Right ventricle myocardium superior (tissue), 1 donor: ENCODE measurements around the gene SPAG4. TPM values are rescaled to one million over a fixed set of nuclear protein-coding genes. Genes with fewer than 3 reads are reported as not detected.

Source experiments
- ATAC-seq: fragments of 200-7000 bp; cut with Tn5 transposase; one replicate; pipeline ENCODE4 v1.9.1; 2020; ENCODE audit warnings: mild to moderate bottlenecking; ENCODE audit not compliant: poor library complexity
- DNase-seq: peaks from one replicate; pipeline ENCODE4 v3.0.0-alpha.2; 2020
- intact Hi-C: fragments of 100-400 bp; cut with DNase I; formaldehyde crosslinking; loops from one replicate; pipeline ENCODE4 v1.11.2; 2022
- total RNA-seq: library from RNA; stranded (reverse); fragmentation: NEBNext Ultra II Directional; extraction: Animal tissue kit (Norgen Biotek cat#: 25700); gene quantifications from one replicate; pipeline ENCODE4 v1.2.1, GENCODE V29; 2021
- donor health status: DM: no; HTN: yes; CAD: no; lungs with severe emphysema.

The SPAG4 gene
- total RNA-seq, 1 donor from 2014 or later = 2.3 TPM

DNA sequence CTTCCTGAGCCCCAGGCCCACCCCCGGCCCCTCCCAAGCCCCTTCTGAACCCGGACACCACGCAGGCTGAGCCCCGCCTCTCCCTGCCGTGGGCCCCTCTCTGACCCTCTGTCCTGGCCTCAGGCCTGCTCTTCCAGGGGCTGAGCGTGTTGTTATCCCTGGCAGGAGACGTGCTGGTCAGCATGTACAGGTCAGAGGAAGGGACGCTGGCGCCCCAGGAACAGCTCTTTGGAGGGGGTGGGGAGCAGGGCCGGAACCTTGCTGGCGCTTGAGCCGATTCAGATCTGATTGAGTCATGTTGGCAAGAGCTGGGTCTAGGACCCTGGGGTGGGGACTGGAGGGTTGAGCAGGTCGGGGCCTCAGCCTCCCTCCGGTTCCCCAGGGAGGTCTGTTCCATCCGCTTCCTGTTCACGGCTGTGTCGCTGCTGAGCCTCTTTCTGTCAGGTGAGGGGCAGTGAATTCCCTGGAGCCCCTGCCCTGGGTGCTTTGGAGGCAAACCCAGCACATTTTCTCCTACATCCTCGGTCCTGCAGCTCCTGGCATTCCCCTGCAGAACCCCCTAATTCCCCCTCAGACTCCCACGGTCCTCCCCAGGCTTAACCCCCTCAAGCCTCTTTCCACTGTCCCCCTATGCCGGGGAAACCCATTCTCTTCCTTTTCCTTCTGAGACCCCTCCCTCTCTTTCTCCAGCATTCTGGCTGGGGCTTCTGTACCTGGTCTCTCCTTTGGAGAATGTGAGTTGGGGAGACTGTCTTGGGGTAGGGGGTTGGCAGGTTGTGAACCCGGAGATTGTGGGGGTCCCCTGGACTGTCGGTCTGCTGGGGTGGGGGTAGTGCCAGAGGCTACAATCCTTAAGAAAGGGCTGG is 2.0 kb downstream of the SPAG4 start:
- intact Hi-C loops = loop anchor here (5.0 kb wide), 1 partner anchor 45 kb away; the partner anchor contains the start of genes CPNE1 and RBM12
- DNase-seq (peak; percentile 60), ATAC-seq (peak; percentile 12)

DNA sequence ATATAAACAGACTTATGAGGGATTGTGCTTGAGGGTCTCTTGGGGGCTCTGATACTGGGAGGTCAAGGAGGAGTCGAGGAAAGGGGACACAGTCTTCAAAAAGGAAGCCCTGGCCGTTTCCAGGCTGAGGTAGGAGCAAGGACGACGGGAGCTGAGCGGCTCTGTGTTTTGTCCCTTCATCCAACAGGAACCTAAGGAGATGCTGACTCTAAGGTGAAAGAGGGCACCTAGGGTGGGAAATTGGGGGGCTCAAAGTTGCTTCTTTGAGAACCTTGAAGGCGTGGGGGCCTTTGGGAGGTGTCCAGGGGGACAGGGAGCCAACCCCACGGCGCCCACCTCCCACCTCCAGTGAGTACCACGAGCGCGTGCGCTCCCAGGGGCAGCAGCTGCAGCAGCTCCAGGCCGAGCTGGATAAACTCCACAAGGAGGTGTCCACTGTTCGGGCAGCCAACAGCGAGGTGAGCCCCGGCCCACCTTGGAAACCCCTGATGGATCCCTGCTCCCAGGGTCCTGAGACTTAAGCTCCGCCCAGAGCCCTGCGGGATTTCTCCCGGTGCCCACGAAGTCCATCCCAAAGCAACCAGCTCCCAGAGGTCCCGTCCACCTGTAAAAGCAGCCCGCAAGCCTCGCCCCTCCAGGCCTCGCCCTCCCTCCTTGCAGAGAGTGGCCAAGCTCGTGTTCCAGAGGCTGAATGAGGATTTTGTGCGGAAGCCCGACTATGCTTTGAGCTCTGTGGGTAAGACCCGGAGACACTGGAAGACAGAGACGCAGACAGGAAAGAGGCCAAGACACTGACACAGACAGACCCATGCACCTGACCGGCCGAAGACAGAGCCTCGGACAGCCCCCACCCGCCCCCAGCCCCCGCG is 2.9 kb downstream of the SPAG4 start:
- intact Hi-C loops = loop anchor here (5.0 kb wide), 1 partner anchor 44 kb away; the partner anchor contains the start of genes CPNE1 and RBM12
- no peak for ATAC-seq
- DNase-seq = no peak

DNA sequence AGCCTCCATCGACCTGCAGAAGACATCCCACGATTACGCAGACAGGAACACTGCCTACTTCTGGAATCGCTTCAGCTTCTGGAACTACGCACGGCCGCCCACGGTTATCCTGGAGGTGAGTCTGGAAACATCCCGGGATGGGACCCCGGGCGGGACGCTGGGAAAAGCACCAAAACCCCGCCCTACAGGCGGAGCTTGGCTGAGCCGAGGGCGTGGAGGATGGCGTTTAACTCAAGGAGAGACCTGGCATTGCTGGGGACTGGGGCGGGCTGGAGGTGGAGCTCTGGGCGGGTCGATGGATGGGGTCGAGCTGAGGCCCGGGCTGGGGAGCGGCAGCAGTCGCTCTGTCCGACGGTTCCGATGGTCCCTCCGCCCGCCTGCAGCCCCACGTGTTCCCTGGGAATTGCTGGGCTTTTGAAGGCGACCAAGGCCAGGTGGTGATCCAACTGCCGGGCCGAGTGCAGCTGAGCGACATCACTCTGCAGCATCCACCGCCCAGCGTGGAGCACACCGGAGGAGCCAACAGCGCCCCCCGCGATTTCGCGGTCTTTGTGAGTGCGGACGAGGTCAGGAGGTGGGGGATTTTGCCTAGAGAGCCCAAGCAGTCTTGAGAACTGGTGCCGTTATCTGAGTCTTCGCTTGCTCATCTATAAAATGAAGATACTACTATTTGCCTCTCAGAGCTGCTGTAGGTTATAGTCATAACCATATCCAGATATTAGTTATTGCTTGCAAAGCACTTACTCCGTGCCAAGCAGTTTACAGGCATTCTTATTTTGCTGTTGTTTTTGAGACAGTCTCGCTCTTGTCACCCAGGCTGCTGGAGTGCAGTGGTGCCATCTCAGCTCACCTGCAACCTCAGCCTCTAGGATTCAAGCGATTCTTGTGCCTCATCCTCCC is 3.8 kb downstream of the SPAG4 start:
- peak; percentile 88 for DNase-seq
- ATAC-seq = peak; percentile 48
- intact Hi-C loops = loop anchor here (5.0 kb wide), 1 partner anchor 43 kb away; the partner anchor contains the start of genes CPNE1 and RBM12

DNA sequence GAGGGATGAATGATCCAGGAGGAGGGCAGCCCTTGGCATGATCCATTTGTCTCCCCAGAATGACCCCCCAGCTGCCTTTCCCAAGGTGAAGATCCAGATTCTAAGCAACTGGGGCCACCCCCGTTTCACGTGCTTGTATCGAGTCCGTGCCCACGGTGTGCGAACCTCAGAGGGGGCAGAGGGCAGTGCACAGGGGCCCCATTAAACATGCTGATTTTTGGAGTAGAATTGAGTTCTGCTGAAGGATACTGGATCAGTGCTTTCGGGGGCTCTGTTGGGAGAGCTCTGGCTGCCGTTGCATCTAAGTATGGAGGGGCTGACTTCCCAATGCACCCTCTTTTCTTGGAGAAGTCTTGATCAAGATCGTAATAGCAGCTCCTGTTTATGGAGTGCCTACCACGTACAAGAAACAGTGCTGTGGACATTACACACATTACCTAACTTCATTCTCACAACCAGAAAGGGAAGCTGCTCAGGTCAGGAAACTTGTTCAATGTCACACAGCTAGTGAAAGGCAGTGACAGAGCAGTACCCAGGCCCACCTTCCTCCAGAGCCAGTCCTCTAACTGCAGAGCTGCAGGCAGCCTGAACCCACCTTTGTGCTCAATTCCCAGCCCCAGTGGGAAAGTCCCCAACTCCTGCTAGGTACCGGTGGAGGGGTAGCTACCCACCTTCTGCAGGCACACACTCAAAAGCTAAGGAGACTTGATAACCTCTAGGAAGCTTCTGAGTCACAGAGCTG is 5.4 kb downstream of the SPAG4 start:
- ATAC-seq = no peak
- intact Hi-C loops = no loop called here

DNA sequence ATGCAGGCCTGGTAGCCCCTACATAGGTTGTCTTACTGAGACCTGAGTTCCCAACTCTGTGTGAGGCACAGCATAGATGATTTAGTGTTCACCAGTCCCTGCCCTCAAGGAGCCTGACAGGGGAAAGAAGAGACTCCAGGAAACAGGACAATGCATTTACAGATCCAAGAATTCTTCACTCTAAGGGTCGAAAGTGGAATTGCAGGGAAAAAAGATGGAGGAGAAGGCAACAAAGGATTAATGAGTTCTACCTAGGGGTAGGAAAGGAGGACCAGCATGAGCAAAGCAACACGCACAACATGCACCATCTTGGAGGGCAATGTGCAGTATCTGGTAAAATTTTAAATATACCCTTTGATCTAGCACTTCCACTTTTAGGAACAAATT is 5.9 kb downstream of the SPAG4 start:
- no peak for ATAC-seq

More for the DNA sequence above, 5.4 kb downstream of the SPAG4 start:
- DNase-seq = no peak

DNA sequence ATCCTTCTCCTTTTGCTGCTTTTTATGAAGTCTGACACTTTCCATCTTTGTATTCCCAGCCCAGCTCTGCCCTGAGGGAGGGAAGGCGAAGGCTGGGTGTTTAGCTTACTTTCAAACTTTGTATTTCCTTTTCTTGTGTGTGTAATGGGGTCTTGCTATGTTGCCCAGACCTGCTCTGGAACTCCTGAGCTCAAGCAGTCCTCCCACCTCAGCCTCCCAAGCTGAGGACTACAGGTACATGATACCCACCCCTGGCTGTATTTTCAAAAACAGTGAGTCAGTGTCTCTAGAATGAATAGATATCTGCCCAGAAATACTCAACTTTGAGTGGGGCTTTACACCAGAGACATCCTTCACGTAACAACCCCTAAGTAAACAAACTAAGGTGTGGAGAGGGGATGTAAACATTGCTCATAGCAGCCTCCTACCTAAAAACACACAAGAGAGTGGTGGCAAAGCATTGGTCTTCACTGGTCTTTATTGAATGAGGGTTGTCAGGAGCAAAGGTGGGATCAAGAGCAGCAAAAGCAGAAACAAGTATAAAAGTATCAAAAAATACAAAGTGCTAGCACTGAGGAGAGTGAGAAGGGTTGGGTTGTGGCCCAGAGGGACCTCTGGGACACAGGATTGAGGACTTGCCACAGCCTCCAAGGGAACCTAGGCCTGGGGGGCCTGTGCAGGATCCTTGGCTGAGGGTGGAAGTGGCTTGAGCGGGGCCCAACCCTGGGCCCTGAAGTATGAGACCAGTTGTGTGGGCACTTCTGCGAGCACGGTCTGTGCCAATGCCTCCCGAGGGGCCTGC is 10.2 kb downstream of the SPAG4 start:
- ATAC-seq (no peak), DNase-seq (no peak)
- intact Hi-C loops = no loop called here

More for the DNA sequence above, 5.9 kb downstream of the SPAG4 start:
- intact Hi-C loops = no loop called here
- no peak for DNase-seq

DNA sequence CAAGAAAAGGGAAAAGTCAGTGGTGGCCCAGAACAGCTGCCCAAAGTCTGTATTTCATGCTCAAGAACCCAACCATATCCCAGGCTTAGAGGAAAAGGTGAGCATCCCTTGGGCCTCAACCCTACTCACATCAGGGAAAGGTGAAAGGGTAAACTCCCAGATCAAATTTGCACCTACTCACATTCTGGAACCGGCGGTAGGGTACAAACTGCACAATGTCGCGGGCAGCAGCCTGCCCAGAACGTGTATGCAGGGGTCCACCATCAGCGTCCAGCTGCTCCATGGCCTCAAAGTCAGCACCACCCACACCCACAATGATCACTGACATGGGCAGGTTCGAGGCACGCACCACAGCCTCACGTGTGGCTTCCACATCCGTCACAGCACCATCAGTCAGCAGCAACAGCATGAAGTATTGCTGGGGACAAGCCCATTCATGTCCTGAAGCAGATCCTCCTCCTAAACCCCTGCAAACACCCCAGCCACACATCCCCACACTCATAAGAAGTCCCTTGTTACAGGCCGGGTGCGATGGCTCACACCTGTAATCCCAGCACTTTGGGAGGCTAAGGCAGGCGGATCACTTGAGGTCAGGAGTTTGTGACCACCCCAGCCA is 10.9 kb downstream of the SPAG4 start:
- no peak for ATAC-seq
- intact Hi-C loops = no loop called here
- no peak for DNase-seq

DNA sequence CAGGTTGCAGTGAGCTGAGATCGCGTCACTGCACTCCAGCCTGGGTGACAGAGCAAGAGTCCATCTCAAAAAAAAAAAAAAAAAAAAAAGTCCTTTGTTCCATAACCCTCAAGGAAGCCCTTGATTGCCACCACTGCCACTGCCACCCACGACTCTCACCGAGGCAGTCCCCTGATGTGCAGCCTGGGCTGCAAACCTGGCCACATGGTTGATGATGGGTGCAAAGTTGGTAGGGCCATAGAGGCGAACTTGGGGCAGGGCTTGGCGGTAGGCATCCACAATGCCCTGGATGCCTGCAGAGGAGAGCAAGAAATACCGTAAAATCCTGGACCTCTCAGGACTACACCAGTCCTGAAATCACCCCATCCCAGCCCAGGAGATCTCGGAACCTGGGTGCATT is 11.5 kb downstream of the SPAG4 start:
- no peak for ATAC-seq
- DNase-seq = no peak
- intact Hi-C loops = no loop called here

DNA sequence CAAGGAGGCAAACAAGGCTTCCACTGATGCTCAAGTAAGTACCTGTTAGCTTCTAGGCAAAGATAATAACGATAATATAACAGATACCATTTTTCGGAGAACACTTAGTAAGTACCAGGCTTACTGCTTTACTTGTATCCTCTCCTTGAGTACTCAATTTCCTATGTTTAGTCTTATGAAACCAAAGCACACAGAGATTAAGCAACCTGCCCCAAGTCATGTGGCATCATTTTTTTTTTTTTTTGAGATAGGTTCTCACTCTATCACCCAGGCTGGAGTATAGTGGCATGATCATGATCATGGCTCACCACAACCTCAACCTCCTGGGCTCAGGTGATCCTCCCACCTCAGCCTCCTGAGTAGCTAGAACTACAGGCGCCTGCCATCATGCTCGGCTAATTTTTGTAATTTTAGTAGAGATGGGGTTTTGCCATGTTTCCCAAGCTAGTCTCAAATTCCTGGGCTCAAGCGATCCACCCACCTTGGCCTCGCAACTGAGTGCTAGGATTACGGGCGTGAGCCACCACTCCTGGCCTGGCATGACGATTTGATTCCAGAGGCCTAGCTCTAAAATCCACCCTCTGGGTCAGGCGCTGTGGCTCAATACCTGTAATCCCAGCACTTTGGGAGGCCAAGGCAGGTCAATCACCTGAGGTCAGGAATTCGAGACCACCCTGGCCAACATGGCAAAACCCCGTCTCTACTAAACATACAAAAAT is 14.0 kb downstream of the SPAG4 start:
- ATAC-seq = no peak
- intact Hi-C loops = no loop called here
- DNase-seq = no peak

DNA sequence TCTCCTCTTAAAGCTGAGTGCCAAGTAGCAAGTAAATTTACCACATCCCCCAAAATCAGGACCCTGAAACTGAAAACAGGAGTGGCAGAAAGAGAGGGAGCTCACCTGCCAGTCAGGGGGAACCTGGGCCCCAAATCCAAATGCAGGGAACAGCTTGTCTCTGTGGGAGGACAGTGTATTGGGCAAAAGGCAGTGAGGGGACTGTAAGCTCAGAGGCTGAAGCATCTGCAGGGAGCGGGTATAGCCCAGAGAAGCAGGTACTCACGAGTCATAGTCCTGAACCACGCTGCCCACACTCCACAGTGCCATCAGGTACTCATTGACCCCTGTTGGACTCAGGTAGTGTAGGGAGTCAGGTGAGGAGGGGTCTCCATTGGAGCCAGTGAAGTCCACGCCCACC is 15.0 kb downstream of the SPAG4 start:
- no peak for DNase-seq
- intact Hi-C loops = no loop called here
- no peak for ATAC-seq

DNA sequence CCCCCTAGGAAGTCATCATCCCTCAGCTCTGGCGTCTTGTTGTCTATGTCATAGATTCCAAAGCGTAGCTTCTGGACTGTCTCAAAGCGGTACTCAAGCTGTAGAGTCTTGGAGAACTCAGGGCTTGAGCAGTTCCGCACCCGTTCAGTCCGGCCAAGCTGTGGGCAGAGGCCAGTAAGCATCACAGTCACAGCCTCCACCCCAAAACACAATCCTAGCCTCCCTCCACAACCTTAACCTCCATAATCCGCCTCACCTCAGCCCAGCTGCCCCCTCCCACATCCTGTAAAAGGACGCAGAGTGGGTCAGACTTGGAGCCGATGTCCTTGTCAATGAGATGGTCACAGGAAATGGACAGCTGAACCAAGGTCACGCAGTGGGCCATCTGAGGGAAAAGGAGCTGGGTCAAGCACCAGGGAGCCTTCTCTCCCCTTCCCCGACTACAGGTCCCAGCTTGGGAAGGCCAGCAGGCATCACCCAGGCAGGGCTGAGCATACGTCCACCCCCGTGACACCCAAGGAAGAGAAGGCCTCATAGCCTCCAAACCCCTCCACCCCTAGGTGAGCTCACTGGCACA is 17.0 kb downstream of the SPAG4 start:
- no peak for DNase-seq
- no peak for ATAC-seq
- intact Hi-C loops = no loop called here

DNA sequence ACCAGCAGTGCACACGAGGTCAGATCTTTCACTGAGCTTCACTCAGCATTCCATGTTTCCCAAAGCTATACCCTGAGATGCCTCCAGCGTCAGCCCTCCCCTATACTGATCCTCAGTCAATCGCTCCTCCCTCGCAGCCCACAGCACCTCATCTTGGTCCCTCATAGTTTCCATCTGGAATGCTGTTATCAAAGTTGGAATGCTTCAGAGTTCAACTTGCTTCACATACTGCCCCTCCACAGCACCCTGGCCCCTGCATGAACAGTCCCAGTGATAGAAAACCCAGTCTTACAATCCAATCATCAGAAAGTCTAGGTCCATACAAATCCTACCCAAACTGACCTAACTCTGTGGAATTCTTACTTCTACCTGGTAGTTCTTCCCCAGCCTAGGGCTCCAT is 20.0 kb downstream of the SPAG4 start:
- peak; percentile 13 for ATAC-seq
- no peak for DNase-seq
- intact Hi-C loops = no loop called here

DNA sequence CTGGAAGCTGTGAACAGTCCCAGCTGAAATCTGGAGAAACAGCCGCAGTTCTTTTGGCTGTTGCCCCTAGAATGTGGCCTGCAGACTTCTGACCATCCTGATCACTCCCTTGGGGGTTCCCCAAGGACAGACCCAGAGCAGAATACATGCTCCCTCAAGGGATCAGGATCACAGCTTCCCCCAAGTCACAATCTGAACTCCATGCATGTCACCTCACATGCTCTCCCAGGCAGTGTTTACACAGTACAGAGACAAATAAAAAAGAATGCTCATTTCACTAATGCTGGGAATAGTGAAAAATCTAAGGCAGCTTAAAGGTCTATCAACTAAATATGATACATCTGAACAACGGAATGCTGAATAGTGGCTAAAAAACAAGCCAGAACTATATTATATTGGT is 20.5 kb downstream of the SPAG4 start:
- DNase-seq (no peak), ATAC-seq (peak; percentile 45)
- intact Hi-C loops = no loop called here

DNA sequence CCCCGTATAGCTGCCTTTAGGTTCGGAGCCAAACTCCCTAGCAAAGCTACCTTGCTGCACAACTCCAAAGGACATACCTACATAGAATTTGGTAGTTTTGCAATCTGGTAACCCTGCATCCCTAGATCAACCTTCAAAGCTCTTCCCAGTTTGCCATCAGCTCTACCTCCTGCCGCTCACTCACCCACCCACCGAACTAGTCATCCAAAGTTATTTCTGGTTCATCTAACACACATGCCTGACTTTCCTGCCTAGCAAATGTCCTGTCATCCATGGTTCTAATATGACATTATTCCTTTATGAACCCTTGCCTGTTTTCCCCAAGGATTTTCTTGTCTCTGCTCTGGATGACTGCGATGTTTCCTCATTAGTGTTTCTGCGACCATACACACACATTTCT is 21.6 kb downstream of the SPAG4 start:
- no peak for DNase-seq
- ATAC-seq = no peak
- intact Hi-C loops = no loop called here

DNA sequence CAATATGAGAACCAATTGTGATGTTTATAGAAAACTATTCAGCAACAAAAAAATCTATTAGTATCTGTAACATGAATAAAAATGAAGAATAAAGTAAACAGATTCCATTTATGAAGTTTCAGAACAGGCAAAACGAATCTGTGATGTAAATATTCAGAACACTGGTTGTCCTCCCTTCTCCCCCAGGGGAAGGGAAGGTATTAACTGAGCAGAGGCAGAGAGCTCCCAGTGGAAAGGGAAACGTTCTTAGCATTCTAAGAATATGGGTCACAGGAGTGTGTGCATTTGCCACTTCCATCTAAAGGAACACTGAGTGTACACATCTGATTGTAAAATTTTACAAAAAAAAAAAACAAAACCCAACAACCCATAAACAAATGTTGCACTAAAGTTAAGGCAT is 23.1 kb downstream of the SPAG4 start:
- DNase-seq (no peak), ATAC-seq (no peak)
- intact Hi-C loops = no loop called here

DNA sequence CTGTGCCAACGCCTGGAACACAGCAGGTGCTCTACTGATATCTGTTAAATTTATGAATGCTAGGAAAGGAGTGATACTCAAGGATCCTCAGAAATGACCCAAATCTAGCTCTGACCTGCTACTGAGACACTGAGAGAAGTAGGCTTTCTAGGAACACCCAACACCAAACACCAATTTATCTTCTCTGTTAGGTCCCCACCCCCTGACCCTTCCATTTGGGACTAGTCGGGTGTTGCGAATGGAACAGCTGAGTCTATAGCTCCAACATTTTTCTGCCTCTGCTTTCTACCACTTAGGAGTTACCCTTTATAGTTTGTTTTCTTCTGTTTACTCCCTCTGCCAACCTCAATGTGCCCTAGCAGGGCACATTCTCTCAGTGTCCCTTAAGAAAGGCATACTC is 25.1 kb downstream of the SPAG4 start:
- DNase-seq (no peak), ATAC-seq (no peak)
- intact Hi-C loops = no loop called here
